ENCODE results near the gene MTHFSD.

- TF ChIP-seq ZNF384 (IDR thresholded peaks at IDR 0.05; ENCODE audit: borderline replicate concordance, low read depth, low read length), result no peak
- TF ChIP-seq, protein P1, sequence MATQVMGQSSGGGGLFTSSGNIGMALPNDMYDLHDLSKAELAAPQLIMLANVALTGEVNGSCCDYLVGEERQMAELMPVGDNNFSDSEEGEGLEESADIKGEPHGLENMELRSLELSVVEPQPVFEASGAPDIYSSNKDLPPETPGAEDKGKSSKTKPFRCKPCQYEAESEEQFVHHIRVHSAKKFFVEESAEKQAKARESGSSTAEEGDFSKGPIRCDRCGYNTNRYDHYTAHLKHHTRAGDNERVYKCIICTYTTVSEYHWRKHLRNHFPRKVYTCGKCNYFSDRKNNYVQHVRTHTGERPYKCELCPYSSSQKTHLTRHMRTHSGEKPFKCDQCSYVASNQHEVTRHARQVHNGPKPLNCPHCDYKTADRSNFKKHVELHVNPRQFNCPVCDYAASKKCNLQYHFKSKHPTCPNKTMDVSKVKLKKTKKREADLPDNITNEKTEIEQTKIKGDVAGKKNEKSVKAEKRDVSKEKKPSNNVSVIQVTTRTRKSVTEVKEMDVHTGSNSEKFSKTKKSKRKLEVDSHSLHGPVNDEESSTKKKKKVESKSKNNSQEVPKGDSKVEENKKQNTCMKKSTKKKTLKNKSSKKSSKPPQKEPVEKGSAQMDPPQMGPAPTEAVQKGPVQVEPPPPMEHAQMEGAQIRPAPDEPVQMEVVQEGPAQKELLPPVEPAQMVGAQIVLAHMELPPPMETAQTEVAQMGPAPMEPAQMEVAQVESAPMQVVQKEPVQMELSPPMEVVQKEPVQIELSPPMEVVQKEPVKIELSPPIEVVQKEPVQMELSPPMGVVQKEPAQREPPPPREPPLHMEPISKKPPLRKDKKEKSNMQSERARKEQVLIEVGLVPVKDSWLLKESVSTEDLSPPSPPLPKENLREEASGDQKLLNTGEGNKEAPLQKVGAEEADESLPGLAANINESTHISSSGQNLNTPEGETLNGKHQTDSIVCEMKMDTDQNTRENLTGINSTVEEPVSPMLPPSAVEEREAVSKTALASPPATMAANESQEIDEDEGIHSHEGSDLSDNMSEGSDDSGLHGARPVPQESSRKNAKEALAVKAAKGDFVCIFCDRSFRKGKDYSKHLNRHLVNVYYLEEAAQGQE (IDR thresholded peaks at IDR 0.05; ENCODE audit: low read depth, low read length), result no peak
- TF ChIP-seq, protein P2, sequence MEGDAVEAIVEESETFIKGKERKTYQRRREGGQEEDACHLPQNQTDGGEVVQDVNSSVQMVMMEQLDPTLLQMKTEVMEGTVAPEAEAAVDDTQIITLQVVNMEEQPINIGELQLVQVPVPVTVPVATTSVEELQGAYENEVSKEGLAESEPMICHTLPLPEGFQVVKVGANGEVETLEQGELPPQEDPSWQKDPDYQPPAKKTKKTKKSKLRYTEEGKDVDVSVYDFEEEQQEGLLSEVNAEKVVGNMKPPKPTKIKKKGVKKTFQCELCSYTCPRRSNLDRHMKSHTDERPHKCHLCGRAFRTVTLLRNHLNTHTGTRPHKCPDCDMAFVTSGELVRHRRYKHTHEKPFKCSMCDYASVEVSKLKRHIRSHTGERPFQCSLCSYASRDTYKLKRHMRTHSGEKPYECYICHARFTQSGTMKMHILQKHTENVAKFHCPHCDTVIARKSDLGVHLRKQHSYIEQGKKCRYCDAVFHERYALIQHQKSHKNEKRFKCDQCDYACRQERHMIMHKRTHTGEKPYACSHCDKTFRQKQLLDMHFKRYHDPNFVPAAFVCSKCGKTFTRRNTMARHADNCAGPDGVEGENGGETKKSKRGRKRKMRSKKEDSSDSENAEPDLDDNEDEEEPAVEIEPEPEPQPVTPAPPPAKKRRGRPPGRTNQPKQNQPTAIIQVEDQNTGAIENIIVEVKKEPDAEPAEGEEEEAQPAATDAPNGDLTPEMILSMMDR (IDR thresholded peaks at IDR 0.05 in 2 of 3, conservative IDR thresholded peaks at IDR 0.05 in 1 of 3; ENCODE audit: control insufficient read depth in 2 of 3, extremely low read depth in 1 of 3, insufficient read depth in 1 of 3, low read depth in 3 of 3, low read length in 3 of 3), result no peak
- TF ChIP-seq, protein P3, sequence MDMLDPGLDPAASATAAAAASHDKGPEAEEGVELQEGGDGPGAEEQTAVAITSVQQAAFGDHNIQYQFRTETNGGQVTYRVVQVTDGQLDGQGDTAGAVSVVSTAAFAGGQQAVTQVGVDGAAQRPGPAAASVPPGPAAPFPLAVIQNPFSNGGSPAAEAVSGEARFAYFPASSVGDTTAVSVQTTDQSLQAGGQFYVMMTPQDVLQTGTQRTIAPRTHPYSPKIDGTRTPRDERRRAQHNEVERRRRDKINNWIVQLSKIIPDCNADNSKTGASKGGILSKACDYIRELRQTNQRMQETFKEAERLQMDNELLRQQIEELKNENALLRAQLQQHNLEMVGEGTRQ (IDR thresholded peaks at IDR 0.05; ENCODE audit: borderline replicate concordance, low read depth, low read length), result no peak
Observed at GRCh38 chr16:86584071-86584685, 29.1 kb upstream of the MTHFSD start.

All from GM12878 (cell line).